Keratinocyte (primary cell): Measurements from ENCODE around the gene SFXN4. TPM values are rescaled to one million over a fixed set of nuclear protein-coding genes. Genes with fewer than 3 reads are reported as not detected.
A peak's percentile ranks its signal among the peaks of the same experiment; 100 is the strongest.

Experiments used
- DNase-seq: peaks from one replicate; pipeline ENCODE4 v3.0.0-alpha.2; 2011; ENCODE audit warnings: low read depth, missing footprints, low spot score
- FAIRE-seq: peaks from 2 replicates; lab custom pipeline; 2011; peaks lifted over from hg19 to GRCh38; lab: Jason Lieb, UNC
- H2AFZ ChIP-seq: 2 replicates; pipeline ENCODE4 v1.6.0; 2012; ENCODE audit warnings: low read length, control low read depth, inconsistent platforms; ENCODE audit not compliant: control insufficient read depth
- H3K27ac ChIP-seq: 2 replicates; pipeline ENCODE4 v1.5.1; 2011; ENCODE audit warnings: low read length; ENCODE audit not compliant: control insufficient read depth, insufficient read depth
- H3K27me3 ChIP-seq: 3 replicates; pipeline ENCODE4 v1.6.0; 2011; ENCODE audit warnings: low read length; ENCODE audit not compliant: control insufficient read depth, insufficient read depth; ENCODE audit errors: extremely low read depth
- H3K36me3 ChIP-seq, 2 experiments: 2 replicates in 1 of 2; 3 replicates in 1 of 2; pipeline ENCODE4 v1.5.1; 2011; ENCODE audit warnings: low read length in 2 of 2, mild to moderate bottlenecking in 1 of 2; ENCODE audit not compliant: control insufficient read depth in 2 of 2, insufficient read depth in 2 of 2; ENCODE audit errors: extremely low read depth in 1 of 2
- H3K4me1 ChIP-seq: 3 replicates; pipeline ENCODE4 v1.5.1; 2011; ENCODE audit warnings: low read length; ENCODE audit not compliant: control insufficient read depth, insufficient read depth; ENCODE audit errors: extremely low read depth
- H3K4me2 ChIP-seq: 3 replicates; pipeline ENCODE4 v1.6.0; 2011; ENCODE audit warnings: low read depth, low read length; ENCODE audit not compliant: control insufficient read depth, insufficient read depth; ENCODE audit errors: extremely low read depth
- H3K4me3 ChIP-seq, 3 experiments: fragments of 200-600 bp in 1 of 3; sonication (generic) in 1 of 3; 2 replicates in 2 of 3; 3 replicates in 1 of 3; pipeline ENCODE4 v1.5.1; 2011 to 2016; ENCODE audit warnings: low read length in 3 of 3, mild to moderate bottlenecking in 3 of 3, control low read depth in 2 of 3, inconsistent platforms in 1 of 3, low read depth in 1 of 3, mixed read lengths in 1 of 3, mixed run types in 1 of 3, moderate library complexity in 1 of 3; ENCODE audit not compliant: control insufficient read depth in 2 of 3, insufficient read depth in 2 of 3; ENCODE audit errors: extremely low read depth in 1 of 3
- H3K79me2 ChIP-seq: 2 replicates; pipeline ENCODE4 v1.6.0; 2012; ENCODE audit warnings: low read length; ENCODE audit not compliant: control insufficient read depth, insufficient read depth
- H3K9ac ChIP-seq: 3 replicates; pipeline ENCODE4 v1.6.0; 2011; ENCODE audit warnings: low read length; ENCODE audit not compliant: control insufficient read depth, insufficient read depth; ENCODE audit errors: extremely low read depth
- H3K9me1 ChIP-seq: 3 replicates; pipeline ENCODE4 v1.6.0; 2011; ENCODE audit warnings: low read length; ENCODE audit not compliant: control insufficient read depth, insufficient read depth; ENCODE audit errors: extremely low read depth
- H3K9me3 ChIP-seq: 2 replicates; pipeline ENCODE4 v1.5.1; 2012; ENCODE audit warnings: low read depth, low read length; ENCODE audit not compliant: control insufficient read depth
- H4K20me1 ChIP-seq: 3 replicates; pipeline ENCODE4 v1.6.0; 2011; ENCODE audit warnings: low read length; ENCODE audit not compliant: control insufficient read depth, insufficient read depth; ENCODE audit errors: extremely low read depth
- EZH2 ChIP-seq: IDR thresholded peaks from one replicate; pipeline ENCODE4 v1.6.1; 2012; ENCODE audit warnings: inconsistent platforms, mild to moderate bottlenecking, low read length, moderate library complexity
- dilution Hi-C: fragments of 300-500 bp; cut with MboI; formaldehyde crosslinking; loops from one replicate; pipeline ENCODE4 v1.7.0; 2020; ENCODE audit warnings: low sequenced_read_pairs; ENCODE audit not compliant: extremely low pct_ligation_motif_present
- polyA plus RNA-seq, 5 experiments: library from polyadenylated mRNA; depleted of rRNA in 3 of 5; stranded (reverse) in 3 of 5; stranded (forward) in 1 of 5; unstranded in 1 of 5; fragments of >200 nt; gene quantifications; 1 replicate in 1 of 5; 2 replicates in 3 of 5; 3 replicates in 1 of 5; pipeline versions ENCODE4 v1.2.1 to v1.2.3, GENCODE V29; 2011 to 2012; ENCODE audit warnings: missing spikeins in 2 of 5, low read depth in 1 of 5, low replicate concordance in 1 of 5
- TF ChIP-seq, protein P1 (sequence below), 3 experiments: IDR thresholded peaks in 1 of 3; conservative IDR thresholded peaks in 1 of 3; optimal IDR thresholded peaks in 1 of 3; 2 replicates in 2 of 3; 3 replicates in 1 of 3; pipeline versions ENCODE3 to v1.5.1; 2011; ENCODE audit warnings: low read length in 3 of 3, mild to moderate bottlenecking in 3 of 3, moderate library complexity in 2 of 3, control low read depth in 1 of 3, inconsistent platforms in 1 of 3; ENCODE audit not compliant: insufficient read depth in 2 of 3; ENCODE audit errors: extremely low read depth in 1 of 3

The SFXN4 gene
- polyA plus RNA-seq, 1 donor (not counting 4 experiments of a cell fraction or from before 2014, with no cell fraction given), result 27.6 TPM

DNA sequence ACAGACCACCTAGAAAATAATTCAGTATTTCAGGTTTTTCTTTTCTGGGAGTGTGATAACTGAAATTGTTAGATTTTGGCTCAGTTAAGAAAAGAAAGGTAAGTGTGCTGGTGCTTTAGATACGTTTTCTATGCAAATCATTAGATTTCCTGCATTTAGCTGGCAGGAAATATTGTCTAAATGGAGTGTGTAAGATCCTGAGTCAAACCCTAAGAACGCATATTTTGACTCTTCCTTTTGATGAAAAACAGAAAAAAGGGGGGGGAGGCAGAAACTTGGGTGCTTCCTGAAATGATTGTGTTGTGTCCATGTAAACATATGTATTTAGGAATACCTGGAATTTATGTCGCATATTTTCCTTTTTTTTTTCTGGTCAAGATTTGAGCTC, 43.0 kb upstream of the SFXN4 start:
- no peak for DNase-seq
- TF ChIP-seq, protein P1, sequence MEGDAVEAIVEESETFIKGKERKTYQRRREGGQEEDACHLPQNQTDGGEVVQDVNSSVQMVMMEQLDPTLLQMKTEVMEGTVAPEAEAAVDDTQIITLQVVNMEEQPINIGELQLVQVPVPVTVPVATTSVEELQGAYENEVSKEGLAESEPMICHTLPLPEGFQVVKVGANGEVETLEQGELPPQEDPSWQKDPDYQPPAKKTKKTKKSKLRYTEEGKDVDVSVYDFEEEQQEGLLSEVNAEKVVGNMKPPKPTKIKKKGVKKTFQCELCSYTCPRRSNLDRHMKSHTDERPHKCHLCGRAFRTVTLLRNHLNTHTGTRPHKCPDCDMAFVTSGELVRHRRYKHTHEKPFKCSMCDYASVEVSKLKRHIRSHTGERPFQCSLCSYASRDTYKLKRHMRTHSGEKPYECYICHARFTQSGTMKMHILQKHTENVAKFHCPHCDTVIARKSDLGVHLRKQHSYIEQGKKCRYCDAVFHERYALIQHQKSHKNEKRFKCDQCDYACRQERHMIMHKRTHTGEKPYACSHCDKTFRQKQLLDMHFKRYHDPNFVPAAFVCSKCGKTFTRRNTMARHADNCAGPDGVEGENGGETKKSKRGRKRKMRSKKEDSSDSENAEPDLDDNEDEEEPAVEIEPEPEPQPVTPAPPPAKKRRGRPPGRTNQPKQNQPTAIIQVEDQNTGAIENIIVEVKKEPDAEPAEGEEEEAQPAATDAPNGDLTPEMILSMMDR (optimal IDR thresholded peaks at IDR 0.05 in 1 of 3, IDR thresholded peaks at IDR 0.05 in 1 of 3, conservative IDR thresholded peaks at IDR 0.05 in 1 of 3; ENCODE audit: extremely low read depth in 1 of 3, insufficient read depth in 2 of 3, low read length in 3 of 3), result no peak
- no peak for TF ChIP-seq EZH2
- Histone ChIP-seq H3K27ac (no peak overlapping the region), H4K20me1 (no peaks in the 10 kb centered on the region), H3K9ac (peak overlapping the region; percentile 70), H3K27me3 (no peaks in the 10 kb centered on the region), H3K9me3 (no peaks in the 10 kb centered on the region), H3K79me2 (peaks cover 16% of the 10 kb centered on the region), H3K4me1 (peaks cover 36% of the 10 kb centered on the region), H3K9me1 (no peaks in the 10 kb centered on the region), H3K4me3 (peak overlapping the region; percentile 63 to 94 (median 91)), H2AFZ (peak overlapping the region; percentile 59), H3K4me2 (peak overlapping the region; percentile 91), H3K36me3 (no peaks in the 10 kb centered on the region)
- dilution Hi-C loops, result loop anchor here (25.0 kb wide), 1 partner anchor 204 kb away; no protein-coding TSS in a partner anchor
- no peak for FAIRE-seq

DNA sequence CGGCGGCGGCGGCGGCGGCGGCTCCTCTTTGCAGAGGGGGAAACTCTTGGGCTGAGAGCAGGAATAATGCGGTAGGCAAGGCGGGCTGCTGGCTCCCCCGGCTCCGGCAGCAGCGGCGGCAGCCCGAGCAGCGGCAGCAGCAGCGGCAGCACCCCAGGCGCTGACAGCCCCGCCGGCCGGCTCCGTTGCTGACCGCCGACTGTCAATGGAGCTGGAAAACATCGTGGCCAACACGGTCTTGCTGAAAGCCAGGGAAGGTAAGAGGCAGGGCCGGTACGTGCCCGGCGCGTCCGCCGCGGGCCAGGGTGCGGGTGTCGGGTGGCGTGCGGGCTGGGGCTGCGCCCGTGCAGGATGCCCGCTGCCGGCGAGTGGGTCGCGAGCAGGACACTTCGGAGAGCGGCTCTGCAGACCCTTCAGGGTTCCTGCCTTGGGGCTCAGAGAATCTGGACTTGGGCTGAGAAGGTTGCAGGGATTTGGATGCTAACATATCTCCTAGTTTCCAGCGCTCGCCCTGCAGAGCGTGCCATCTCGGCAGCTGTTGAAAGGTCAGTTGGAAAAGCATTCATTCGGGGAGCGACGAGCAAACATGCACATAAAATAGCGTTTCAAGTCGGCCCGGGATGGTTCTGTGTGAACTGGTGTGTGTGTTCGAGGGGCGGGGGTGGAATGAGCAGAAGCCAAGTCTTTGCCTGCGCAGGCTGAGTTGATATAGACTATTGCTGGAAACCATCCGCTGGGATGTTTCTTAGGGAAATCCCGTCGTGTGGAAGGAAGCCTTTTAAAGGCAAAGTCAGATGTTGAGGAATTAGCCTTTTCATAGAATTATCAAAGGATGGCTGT, 42.4 kb upstream of the SFXN4 start:
- H2AFZ ChIP-seq, result peak overlapping the region; percentile 59
- dilution Hi-C loops, result loop anchor here (25.0 kb wide), 1 partner anchor 204 kb away; no protein-coding TSS in a partner anchor
- DNase-seq (no peak), FAIRE-seq (no peak)
- H3K27ac ChIP-seq, result no peak overlapping the region
- peak overlapping the region; percentile 91 for H3K4me2 ChIP-seq
- no peaks in the 10 kb centered on the region for H3K9me3 ChIP-seq
- peaks cover 43% of the 10 kb centered on the region for H3K4me1 ChIP-seq
- peak overlapping the region; percentile 63 to 94 (median 91) for H3K4me3 ChIP-seq
- H4K20me1 ChIP-seq, result no peaks in the 10 kb centered on the region
- H3K79me2 ChIP-seq, result peaks cover 16% of the 10 kb centered on the region
- TF ChIP-seq EZH2, result no peak
- TF ChIP-seq, protein P1 (optimal IDR thresholded peaks at IDR 0.05 in 1 of 3, IDR thresholded peaks at IDR 0.05 in 1 of 3, conservative IDR thresholded peaks at IDR 0.05 in 1 of 3; ENCODE audit: extremely low read depth in 1 of 3, insufficient read depth in 2 of 3, low read length in 3 of 3), result no peak
- H3K9me1 ChIP-seq, result no peaks in the 10 kb centered on the region
- peak overlapping the region; percentile 70 for H3K9ac ChIP-seq
- H3K36me3 ChIP-seq, result no peaks in the 10 kb centered on the region
- no peaks in the 10 kb centered on the region for H3K27me3 ChIP-seq
